Measurements from ENCODE around the gene APAF1. TPM values are rescaled to one million over a fixed set of nuclear protein-coding genes. Genes with fewer than 3 reads are reported as not detected.
"Not testable (repeated sequence)": the region's sequence is repeated elsewhere in the genome, so short reads cannot be mapped to it uniquely, and the experiment has no call there.

The APAF1 gene
- total and polyA plus RNA-seq, 10 of the 15 experiments (the other 5 are each of a cell fraction or from before 2014, with no cell fraction given) = 4.2 to 19.1 (median 14.2) TPM

DNA sequence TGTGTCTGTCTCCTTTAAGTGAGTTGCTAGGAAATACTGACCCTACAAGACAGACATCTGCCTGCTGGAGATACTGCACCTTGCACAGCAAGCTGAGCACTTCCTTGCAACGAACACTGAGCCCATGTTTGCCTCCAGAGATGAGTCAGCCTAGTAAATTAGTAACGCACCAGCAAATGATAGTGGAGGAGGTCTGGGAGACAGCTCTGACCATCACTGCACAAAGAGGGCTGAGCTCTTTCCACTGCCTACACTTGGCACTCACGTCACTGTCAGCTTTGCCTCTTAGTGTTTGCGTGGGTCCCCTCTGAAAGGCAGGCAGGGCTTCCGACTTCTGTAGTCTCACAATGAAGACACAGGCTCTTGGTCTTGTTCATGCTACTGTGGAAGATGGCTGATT lies 109.0 kb downstream of the APAF1 start (continued):
- TF ChIP-seq, protein P1, sequence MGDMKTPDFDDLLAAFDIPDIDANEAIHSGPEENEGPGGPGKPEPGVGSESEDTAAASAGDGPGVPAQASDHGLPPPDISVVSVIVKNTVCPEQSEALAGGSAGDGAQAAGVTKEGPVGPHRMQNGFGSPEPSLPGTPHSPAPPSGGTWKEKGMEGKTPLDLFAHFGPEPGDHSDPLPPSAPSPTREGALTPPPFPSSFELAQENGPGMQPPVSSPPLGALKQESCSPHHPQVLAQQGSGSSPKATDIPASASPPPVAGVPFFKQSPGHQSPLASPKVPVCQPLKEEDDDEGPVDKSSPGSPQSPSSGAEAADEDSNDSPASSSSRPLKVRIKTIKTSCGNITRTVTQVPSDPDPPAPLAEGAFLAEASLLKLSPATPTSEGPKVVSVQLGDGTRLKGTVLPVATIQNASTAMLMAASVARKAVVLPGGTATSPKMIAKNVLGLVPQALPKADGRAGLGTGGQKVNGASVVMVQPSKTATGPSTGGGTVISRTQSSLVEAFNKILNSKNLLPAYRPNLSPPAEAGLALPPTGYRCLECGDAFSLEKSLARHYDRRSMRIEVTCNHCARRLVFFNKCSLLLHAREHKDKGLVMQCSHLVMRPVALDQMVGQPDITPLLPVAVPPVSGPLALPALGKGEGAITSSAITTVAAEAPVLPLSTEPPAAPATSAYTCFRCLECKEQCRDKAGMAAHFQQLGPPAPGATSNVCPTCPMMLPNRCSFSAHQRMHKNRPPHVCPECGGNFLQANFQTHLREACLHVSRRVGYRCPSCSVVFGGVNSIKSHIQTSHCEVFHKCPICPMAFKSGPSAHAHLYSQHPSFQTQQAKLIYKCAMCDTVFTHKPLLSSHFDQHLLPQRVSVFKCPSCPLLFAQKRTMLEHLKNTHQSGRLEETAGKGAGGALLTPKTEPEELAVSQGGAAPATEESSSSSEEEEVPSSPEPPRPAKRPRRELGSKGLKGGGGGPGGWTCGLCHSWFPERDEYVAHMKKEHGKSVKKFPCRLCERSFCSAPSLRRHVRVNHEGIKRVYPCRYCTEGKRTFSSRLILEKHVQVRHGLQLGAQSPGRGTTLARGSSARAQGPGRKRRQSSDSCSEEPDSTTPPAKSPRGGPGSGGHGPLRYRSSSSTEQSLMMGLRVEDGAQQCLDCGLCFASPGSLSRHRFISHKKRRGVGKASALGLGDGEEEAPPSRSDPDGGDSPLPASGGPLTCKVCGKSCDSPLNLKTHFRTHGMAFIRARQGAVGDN (IDR thresholded peaks at IDR 0.05) = peak; percentile 56; the same call in 1 of the 2 replicates
- TF ChIP-seq, protein P2, sequence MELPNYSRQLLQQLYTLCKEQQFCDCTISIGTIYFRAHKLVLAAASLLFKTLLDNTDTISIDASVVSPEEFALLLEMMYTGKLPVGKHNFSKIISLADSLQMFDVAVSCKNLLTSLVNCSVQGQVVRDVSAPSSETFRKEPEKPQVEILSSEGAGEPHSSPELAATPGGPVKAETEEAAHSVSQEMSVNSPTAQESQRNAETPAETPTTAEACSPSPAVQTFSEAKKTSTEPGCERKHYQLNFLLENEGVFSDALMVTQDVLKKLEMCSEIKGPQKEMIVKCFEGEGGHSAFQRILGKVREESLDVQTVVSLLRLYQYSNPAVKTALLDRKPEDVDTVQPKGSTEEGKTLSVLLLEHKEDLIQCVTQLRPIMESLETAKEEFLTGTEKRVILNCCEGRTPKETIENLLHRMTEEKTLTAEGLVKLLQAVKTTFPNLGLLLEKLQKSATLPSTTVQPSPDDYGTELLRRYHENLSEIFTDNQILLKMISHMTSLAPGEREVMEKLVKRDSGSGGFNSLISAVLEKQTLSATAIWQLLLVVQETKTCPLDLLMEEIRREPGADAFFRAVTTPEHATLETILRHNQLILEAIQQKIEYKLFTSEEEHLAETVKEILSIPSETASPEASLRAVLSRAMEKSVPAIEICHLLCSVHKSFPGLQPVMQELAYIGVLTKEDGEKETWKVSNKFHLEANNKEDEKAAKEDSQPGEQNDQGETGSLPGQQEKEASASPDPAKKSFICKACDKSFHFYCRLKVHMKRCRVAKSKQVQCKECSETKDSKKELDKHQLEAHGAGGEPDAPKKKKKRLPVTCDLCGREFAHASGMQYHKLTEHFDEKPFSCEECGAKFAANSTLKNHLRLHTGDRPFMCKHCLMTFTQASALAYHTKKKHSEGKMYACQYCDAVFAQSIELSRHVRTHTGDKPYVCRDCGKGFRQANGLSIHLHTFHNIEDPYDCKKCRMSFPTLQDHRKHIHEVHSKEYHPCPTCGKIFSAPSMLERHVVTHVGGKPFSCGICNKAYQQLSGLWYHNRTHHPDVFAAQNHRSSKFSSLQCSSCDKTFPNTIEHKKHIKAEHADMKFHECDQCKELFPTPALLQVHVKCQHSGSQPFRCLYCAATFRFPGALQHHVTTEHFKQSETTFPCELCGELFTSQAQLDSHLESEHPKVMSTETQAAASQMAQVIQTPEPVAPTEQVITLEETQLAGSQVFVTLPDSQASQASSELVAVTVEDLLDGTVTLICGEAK (IDR thresholded peaks at IDR 0.05; ENCODE audit: borderline replicate concordance) = no peak
- TF ChIP-seq, protein P3, sequence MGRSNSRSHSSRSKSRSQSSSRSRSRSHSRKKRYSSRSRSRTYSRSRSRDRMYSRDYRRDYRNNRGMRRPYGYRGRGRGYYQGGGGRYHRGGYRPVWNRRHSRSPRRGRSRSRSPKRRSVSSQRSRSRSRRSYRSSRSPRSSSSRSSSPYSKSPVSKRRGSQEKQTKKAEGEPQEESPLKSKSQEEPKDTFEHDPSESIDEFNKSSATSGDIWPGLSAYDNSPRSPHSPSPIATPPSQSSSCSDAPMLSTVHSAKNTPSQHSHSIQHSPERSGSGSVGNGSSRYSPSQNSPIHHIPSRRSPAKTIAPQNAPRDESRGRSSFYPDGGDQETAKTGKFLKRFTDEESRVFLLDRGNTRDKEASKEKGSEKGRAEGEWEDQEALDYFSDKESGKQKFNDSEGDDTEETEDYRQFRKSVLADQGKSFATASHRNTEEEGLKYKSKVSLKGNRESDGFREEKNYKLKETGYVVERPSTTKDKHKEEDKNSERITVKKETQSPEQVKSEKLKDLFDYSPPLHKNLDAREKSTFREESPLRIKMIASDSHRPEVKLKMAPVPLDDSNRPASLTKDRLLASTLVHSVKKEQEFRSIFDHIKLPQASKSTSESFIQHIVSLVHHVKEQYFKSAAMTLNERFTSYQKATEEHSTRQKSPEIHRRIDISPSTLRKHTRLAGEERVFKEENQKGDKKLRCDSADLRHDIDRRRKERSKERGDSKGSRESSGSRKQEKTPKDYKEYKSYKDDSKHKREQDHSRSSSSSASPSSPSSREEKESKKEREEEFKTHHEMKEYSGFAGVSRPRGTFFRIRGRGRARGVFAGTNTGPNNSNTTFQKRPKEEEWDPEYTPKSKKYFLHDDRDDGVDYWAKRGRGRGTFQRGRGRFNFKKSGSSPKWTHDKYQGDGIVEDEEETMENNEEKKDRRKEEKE (IDR thresholded peaks at IDR 0.05) = no peak

DNA sequence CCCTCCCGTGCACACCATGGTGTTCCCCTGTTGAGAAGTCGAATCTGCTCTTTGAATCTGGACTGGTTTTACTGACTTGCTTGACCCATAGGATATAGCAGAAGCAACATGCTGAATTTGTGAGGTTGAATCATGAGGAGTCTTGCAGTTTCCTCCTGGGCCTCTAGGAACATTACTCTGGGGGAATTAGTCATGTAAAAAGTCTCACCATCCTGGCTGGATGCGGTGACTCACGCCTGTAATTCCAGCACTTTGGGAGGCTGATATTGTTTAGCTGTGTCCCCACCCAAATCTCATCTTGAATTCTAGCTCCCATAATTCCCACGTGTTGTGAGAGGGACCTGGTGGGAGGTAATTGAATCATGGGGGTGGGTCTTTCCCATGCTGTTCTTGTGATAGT lies 110.8 kb downstream of the APAF1 start:
- H3K4me2 ChIP-seq (ENCODE audit: control insufficient read depth, insufficient read depth); H2AFZ ChIP-seq (ENCODE audit: control insufficient read depth, low read depth, low read length); ATAC-seq; RAD21 ChIA-PET (ENCODE audit: unreplicated experiment); H3K4me3 ChIP-seq; CTCF ChIA-PET; H4K20me1 ChIP-seq (ENCODE audit: control insufficient read depth, insufficient read depth); H3K9me3 ChIP-seq (replicated peaks; ENCODE audit: control insufficient read depth, insufficient read depth, low read length); in situ Hi-C loops (cut with MboI); BruUV-seq (replicated peaks); intact Hi-C loops (cut with micrococcal nuclease; ENCODE audit: unreplicated experiment); POLR2A ChIA-PET; SMC1A ChIA-PET (ENCODE audit: uncharacterized antibody, unreplicated experiment); H3K4me1 ChIP-seq (ENCODE audit: control insufficient read depth, insufficient read depth, low read length); H3K27me3 ChIP-seq (replicated peaks in 1 of 2; ENCODE audit: control insufficient read depth in 2 of 2, insufficient read depth in 2 of 2, low read length in 1 of 2); H3K27ac ChIP-seq (ENCODE audit: control insufficient read depth, insufficient read depth); H3K79me2 ChIP-seq (ENCODE audit: control insufficient read depth, insufficient read depth, low read length); FAIRE-seq; H3K36me3 ChIP-seq (ENCODE audit: control insufficient read depth in 2 of 2, insufficient read depth in 2 of 2, low read length in 1 of 2); DNase-seq (ENCODE audit: low read depth, low spot score); H3K9ac ChIP-seq (ENCODE audit: control insufficient read depth, insufficient read depth, low read length): not testable (repeated sequence)
- WGBS (ENCODE audit: insufficient coverage, insufficient replicate concordance, low lambda C conversion rate, missing lambda C conversion rate) = 66% methylated on average over 5 of the region's 5 CpGs
